HG02970 (cell line): ENCODE results near the gene TTC28.
"Not testable (repeated sequence)": the region's sequence is repeated elsewhere in the genome, so short reads cannot be mapped to it uniquely, and the experiment has no call there.

ENCODE experiments used
- ATAC-seq: cut with Tn5 transposase; IDR thresholded peaks from one replicate; pipeline ENCODE4 v1.9.1; 2021; ENCODE audit warnings: mild to moderate bottlenecking, moderate library complexity, moderate number of reproducible peaks; ENCODE audit not compliant: unreplicated experiment, low FRiP score

Gene TTC28

DNA sequence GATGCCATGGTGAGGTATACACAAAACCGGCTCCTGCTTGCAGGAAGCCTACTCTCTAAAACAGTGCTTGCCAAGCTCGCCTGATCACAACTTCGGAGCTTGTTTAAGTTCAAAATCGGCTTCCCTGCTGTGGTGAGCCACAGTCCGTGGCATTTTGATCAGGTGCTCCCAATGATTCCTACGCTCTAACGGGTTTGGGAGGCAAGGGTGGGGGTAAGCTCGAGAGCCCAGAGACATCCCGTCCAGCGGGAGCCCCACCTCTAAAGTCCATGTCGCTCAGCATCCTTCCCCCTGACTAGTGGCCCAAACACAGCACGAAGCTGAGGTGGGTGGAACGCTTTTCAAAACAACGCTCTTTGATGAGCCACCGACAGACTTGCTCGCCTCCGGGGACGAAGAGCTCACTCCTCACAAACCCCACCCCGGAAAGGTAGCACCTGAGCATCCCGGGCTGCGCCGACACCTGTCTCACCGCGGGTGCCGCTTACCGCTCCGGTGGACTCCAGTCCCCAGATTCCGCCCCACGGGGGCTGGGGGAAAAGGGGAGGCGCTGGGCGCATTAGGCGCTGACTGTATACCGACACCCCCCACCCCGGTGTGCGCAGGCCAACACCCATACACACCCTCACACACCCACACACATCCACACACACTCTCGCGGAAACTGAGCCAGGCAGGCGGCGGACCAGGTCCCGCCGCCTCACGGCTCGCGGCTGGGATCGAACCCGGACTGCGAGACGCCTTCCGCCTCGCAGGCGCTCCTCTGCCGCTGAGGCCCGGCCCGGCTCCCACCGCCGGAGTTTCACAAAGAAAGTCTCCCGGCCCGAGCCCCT, 646 bp downstream of the TTC28 start:
- ATAC-seq, result not testable (repeated sequence)

DNA sequence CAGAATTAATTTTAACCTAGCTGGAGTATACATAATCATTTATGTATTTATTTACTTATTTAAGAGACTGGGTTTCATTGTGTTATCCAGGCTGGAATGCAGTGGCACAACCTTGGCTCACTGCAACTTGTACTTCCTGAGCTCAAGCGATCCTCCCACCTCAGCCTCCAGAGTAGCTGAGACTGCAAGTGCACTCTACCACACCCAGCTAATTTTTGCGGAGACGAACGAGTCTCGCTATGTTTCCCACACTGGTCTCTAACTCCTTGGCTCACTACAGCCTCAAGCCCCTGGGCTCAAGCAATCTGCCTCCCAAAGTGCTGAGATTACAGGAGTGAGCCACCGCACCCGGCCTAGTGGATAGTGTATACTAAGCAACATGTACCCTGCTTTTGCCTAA, 1.5 kb downstream of the TTC28 start:
- ATAC-seq, result not testable (repeated sequence)

DNA sequence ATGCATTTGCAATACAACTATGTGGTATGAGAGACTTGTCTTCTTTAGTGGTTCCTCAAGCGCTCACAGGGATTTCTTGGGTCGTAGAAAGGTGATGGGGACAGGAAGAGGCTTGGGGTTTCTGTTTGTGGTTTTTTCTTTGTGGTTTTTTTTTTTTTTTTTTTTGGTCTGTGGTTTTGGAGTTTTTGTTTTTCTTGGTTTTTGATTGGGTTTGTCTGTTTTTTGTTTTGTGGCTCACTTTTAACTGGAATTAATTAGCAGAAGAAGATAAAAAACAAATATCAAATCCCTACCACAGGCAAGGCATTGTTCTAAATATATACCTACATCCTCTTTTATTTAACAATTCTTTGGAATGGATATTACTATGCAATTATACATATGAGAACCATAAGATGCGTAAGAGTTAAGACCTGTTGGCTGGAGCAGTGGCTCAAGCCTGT, 5.5 kb downstream of the TTC28 start:
- no peak for ATAC-seq

DNA sequence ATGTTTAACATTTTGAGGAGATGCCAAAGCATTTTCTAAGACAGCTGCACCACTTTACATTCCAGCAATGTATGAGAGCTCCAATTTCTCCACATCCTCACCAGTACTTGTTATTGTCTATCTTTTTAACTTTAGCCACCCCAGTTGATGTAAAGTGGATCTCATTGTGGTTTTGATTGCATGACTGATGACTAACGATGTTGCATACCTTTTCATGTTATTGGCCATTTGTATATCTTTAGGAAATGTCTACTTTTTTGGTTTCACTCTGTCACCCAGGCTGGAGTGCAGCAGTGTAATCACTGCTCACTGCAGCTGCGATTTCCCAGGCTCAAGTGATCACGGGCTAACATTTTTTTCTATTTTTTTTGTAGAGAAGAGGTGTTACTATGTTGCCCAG, 8.9 kb downstream of the TTC28 start:
- no peak for ATAC-seq

DNA sequence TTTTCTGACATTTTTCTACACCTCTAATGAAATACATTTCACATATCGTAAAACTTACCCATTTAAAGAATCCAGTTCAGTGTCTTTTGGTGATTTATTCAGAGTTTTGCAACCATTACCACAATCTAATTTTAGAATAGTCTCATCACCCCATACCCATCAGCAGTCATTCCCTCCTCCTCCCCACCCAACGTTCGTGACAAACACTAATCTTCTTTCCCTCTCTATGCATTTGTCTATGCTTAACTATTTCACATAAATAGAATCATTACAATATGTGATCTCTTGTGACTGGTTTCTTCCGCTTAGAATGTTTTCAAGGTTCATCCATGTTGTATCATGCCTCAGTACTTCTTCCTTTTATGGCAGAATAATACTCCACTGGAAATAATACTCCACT, 9.5 kb downstream of the TTC28 start:
- no peak for ATAC-seq

DNA sequence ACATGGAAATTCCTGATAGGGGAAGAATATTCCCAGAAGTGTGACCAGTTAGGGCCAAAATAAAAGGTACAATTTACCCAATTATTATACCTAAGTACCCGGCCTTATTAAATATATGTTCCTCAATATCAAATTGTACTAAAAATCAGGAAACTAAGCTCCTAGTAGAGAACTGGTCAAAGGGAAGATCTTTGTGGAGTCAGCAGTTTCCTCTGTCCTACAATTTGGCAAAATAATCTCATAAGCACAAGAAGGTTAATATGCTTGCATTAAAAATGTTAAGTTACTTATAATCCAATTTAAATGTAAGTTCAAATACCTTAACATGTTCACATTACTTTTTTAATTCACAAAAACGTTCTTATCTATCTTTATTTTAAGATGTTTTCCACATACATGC, 10.3 kb downstream of the TTC28 start:
- no peak for ATAC-seq

DNA sequence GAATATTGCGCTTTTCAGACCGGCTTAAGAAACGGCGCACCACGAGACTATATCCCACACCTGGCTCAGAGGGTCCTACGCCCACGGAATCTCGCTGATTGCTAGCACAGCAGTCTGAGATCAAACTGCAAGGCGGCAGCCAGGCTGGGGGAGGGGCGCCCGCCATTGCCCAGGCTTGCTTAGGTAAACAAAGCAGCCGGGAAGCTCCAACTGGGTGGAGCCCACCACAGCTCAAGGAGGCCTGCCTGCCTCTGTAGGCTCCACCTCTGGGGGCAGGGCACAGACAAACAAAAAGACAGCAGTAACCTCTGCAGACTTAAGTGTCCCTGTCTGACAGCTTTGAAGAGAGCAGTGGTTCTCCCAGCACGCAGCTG, 16.1 kb downstream of the TTC28 start:
- ATAC-seq, result not testable (repeated sequence)

DNA sequence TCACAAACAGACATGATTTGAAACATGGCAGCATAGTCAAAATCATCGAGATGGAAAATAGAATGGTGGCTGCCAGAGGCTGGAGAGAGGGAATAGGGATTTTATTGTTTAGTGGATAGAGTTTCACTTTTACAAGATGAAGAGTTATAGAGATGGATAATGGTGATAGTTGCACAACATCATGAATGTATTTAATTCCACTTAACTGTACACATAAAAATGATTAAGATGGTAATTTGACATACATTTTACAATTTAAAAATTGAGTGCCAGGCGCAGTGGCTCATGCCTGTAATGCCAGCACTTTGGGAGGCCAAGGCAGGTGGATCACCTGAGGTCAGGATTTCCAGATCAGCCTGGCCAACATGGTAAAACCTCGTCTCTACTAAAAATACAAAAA, 21.2 kb downstream of the TTC28 start:
- ATAC-seq, result no peak

DNA sequence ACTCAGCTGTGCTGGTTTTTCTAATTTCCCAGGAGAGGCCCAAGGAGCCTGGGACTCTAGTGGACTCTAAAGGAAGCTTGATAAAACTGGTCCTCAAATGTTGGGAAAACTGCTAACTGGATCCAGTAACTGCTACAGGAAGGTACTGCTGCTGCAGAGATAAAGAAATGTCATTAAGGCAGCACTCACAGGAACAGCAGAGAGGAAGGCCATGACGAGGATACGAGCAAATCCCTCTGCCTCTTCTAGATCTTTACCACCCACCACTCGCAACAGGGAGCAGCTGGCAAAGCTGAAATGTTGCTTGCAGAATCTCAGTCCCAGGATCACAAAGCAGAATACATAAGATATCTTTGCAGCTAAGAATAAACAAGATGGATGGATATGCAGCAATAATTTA, 23.5 kb downstream of the TTC28 start:
- no peak for ATAC-seq

DNA sequence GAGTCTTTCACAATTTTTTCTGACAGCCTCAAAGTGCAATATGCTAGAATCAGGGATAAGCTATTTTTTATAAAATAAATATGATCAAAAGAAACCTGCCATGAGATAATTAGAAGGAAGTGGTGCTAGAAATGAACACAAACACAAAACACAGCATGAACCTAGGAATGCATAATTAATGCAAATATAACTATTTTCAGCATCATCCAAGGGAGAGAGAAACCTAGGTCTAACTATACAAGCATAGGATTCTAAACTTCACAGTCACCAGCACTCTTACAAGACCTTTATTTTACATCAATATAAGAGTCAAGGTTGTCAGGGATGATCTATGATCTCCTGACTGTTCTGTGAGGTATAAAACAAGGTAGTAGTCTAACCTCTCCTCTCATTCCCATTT, 29.2 kb downstream of the TTC28 start:
- ATAC-seq, result no peak

DNA sequence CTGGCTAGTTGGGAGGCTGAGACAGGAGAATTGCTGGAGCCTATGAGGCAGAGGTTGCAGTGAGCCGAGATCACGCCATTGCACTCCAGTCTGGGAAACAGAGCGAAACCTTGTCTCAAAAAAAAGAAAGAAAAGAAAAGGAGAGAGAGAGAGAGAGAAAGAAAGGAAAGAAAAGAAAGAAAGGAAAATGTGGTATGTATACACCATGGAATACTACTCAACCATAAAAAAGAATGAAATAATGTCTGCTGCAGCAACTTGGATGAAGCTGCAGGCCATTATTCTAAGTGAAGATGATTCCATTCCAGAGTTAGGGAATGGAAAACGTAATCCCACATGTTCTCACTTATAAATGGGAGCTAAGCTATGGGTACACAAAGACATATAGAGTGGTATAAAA, 30.8 kb downstream of the TTC28 start:
- ATAC-seq, result no peak

DNA sequence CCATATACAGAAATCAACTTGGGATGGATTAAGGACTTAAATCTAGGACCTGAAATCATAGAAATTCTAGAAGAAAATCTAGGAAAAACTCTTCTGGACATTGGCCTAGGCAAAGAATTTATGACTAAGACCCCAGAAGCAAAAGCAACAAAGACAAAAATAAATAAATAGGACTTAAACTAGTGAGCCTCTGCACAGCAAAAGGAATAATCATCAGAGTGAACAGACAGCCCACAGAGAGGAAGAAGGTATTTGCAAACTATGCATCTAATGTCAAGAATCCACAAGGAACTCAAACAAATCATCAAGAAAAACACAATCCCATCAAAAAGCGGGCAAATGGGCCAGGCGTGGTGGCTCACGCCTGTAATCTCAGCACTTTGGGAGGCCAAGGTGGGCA, 32.4 kb downstream of the TTC28 start:
- no peak for ATAC-seq

DNA sequence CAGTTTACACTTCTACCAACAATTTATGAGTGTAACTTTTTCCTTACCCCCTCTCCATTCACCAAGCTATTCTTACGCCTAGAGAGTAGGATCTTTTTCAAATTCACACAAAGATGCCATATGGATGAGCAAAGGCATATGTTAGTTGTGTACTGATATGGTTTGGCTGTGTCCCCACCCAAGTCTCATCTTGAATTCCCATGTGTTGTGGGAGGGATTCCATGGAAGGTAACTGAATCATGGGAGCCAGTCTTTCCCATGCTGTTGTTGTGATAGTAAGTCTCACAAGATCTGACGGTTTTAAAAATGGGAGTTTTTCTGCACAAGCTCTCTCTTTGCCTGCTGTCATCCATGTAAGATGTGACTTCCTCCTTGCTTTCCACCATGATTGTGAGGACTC, 40.3 kb downstream of the TTC28 start:
- ATAC-seq, result no peak

DNA sequence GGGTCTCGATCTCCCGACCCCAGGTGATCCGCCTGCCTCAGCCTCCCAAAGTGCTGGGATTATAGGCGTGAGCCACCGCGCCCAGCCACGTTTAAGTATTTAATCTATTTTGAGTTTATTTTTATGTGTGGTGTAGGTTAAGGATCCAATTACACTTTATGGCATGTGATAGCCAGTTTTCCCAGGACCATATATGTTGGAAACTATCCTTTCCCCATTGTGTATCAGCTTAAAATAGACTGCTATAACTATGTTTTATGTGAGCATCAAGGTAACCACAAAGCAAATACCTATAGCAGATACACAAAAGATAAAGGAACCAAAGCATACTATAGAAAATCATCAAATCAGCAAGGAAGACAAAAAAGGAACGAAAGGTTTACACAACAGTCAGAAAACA, 42.4 kb downstream of the TTC28 start:
- no peak for ATAC-seq

DNA sequence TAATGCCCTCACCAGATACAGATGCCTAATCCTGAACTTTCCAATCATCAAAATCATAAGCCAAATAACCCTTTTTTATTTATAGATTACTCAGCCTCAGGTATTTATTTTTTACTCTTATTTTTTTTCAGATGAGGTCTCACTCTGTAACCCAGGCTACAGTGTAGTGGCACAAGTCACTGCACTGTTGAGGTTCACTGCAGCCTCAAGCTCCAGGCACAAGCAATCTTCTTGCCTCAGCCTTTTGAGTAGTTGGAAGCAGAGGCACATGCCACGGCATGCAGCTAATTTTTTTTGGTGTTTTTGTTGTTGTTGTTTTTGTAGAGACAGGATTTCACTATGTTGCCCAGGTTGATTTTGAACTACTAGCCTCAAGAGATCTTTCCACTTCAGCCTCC, 49.5 kb downstream of the TTC28 start:
- ATAC-seq, result no peak

DNA sequence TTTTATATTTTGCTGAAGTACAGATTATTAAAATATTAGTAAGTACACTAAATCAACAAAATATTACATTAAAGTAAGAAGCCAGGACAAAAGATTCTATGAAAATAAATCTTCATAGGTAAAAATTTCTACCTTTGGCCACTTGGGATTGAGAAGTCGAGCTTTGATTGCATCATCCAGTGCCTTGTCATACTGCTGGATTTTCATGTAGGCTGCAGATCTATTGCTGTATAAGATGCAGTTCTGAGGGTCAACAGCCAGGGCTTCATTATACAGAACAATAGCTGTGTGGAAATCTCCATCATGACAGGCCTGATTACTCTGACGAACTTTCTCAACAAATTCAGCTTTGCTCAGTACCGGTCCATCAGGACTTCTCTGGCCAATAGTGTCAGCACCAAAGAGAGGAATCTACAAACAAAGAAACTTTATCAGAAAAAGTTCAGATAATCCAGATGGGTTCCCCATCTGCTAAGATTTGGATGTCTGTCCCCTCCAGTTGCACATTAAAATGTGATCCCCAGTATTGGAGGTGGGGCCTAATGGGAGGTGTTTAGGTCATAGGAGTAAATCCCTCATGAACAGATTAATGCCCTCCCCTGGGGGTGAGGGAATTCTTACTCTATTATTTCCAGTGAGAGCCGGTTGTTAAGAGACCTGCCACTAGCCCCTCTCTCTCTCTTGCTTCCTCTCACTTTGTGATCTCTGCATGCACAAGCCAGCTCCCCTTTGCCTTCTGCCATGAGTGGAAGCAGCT, 50.0 kb downstream of the TTC28 start:
- ATAC-seq, result no peak

DNA sequence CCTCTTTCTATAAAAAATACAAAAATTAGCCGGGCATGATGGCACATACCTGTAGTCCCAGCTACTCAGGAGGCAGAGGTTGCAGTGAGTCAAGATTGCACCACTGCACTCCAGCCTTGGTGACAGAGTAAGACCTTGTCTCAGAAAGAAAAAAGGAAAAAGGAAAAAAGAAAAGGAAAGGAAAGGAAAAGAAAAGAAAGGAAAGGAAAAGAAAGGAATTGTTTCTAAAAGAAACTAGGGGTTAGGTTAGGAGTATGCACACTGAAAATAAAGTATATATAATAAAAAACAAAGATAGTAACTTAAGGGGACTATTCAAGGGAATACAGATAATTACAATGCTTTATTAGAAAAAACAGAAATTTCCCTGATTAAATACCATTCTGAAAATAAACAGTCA, 50.9 kb downstream of the TTC28 start:
- ATAC-seq, result no peak

DNA sequence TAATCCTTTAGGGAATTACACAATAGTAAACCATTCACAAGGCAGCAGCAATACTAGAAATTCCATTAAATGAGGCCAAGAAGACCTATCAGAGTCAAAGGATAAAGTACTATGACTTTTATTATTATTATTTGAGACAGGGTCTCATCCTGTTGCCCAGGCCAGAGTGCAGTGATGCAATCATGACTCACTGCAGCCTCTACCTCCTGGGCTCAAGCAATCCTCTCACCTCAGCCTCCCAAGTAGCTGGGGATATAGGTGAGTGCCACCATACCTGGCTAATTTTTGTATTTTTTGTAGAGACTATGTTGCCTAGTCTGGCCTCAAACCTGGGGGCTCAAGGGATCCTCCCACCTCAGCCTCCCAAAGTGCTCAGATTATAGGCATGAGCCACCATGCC, 51.8 kb downstream of the TTC28 start:
- no peak for ATAC-seq

DNA sequence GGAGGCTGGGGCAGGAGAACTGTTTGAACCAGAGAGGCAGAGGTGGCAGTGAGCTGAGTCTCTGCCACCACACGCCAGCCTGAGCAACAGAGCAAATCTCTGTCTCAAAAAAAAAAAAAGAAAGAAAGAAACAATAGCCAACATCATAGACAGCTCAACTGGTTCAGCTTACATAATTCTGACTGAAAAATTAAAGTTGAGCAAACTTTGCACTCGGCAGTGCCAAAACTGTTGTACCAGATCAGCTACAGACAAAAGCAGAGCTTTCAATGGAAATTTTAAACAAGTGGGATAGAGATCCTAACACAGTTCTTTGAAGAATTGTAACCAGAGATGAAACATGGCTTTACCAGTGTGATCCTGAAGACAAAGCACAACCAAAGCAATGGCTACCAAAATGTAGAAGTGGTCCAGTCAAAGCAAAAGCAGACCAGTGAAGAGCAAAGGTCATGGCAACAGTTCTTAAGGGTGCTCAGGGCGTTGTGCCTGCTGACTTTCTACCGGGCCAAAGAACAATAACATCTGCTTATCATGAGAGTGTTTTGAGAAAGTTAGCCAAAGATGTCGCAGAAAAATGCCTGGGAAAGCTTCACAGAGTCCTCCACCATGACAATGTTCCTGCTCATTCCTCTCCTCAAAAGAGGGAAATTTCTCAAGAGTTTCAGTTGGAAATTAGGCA, 59.3 kb downstream of the TTC28 start:
- no peak for ATAC-seq

DNA sequence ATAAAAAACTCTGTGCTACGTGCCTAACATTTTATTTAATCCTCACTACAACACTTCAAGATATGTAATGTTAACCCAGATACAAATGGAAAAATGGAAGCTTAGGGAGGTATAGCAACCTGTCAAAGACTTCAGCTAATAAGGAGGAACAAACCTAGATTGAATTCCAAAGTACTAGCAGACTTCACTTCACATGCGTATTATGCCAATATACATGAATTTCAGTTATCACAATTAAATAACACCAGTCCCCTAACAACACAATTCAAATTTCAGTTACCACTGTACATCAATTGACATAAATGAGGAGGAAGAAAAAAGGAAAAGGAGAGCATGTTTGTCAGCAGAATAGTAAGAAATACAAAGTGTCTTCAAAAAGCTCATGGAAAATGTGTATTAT, 60.4 kb downstream of the TTC28 start:
- no peak for ATAC-seq

DNA sequence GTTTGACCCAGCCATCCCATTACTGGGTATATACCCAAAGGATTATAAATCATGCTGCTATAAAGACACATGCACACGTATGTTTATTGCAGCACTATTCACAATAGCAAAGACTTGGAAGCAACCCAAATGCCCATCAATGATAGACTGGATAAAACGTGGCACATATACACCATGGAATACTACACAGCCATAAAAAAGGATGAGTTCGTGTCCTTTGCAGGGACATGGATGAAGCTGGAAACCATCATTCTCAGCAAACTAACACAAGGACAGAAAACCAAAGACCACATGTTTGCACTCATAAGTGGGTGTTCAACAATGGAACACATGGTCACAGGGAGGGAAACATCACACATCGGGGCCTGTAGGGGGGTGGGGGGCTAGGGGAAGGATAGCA, 64.2 kb downstream of the TTC28 start:
- not testable (repeated sequence) for ATAC-seq
